Left lung (tissue), 10 donors: ENCODE measurements around the gene GGT5. TPM values are rescaled to one million over a fixed set of nuclear protein-coding genes. Genes with fewer than 3 reads are reported as not detected.
A peak's percentile ranks its signal among the peaks of the same experiment; 100 is the strongest.
"Not testable (repeated sequence)": the region's sequence is repeated elsewhere in the genome, so short reads cannot be mapped to it uniquely, and the experiment has no call there.

ENCODE experiments used
- ATAC-seq: fragments of 200-7000 bp; cut with Tn5 transposase; one replicate; pipeline ENCODE4 v1.9.1; 2020; ENCODE audit warnings: moderate library complexity
- DNase-seq, 4 donors: peaks; one replicate each; pipeline ENCODE4 v3.0.0-alpha.2; 2013 to 2020
- H3K27ac ChIP-seq, 2 donors: fragments of 200-600 bp; sonication (generic) in 1 of 2; one replicate each; pipeline versions ENCODE4 v1.5.0 to v1.8.0; 2020 to 2021
- H3K27me3 ChIP-seq, 2 donors: fragments of 200-600 bp; sonication (generic) in 1 of 2; one replicate each; pipeline versions ENCODE4 v1.5.0 to v1.8.0; 2020 to 2021
- H3K36me3 ChIP-seq, 2 donors: fragments of 200-600 bp; sonication (generic) in 1 of 2; one replicate each; pipeline versions ENCODE4 v1.5.0 to v1.8.0; 2020 to 2021
- H3K4me1 ChIP-seq, 2 donors: fragments of 200-600 bp; one replicate each; pipeline ENCODE4 v1.8.0; 2021
- H3K4me3 ChIP-seq, 2 donors: fragments of 200-600 bp; sonication (generic) in 1 of 2; one replicate each; pipeline versions ENCODE4 v1.5.0 to v1.8.0; 2020 to 2021; ENCODE audit warnings: mild to moderate bottlenecking in 1 of 2
- H3K9me3 ChIP-seq, 2 donors: fragments of 200-600 bp; sonication (generic) in 1 of 2; one replicate each; pipeline versions ENCODE4 v1.5.0 to v1.8.0; 2020 to 2021
- CTCF ChIP-seq, 2 donors: fragments of 200-600 bp; sonication (generic) in 1 of 2; IDR thresholded peaks; one replicate each; pipeline versions ENCODE4 v1.5.0 to v1.8.0; 2021; ENCODE audit warnings: antibody characterized with exemption in 2 of 2
- intact Hi-C, 2 donors: fragments of 100-400 bp; cut with DNase I; formaldehyde crosslinking; loops; one replicate each; pipeline versions ENCODE4 v1.11.2 to v1.14.2; 2022
- polyA plus RNA-seq, 6 donors: library from polyadenylated mRNA; unstranded; fragments of 120-200 nt; gene quantifications; one replicate each; pipeline ENCODE4 v1.2.1, GENCODE V29; 2013; ENCODE audit not compliant: insufficient read length in 6 of 6
- total RNA-seq, 2 donors: library from RNA; stranded (reverse); fragmentation: NEBNext Ultra II Directional; extraction: Animal tissue kit (Norgen Biotek cat#: 25700); gene quantifications; one replicate each; pipeline ENCODE4 v1.2.1, GENCODE V29; 2021
- donor health status: DM: no; HTN: yes; CAD: no.
- donor health status: DM: no; HTN: no; CAD: no.

The GGT5 gene
- total and polyA plus RNA-seq, 8 donors = 10.6 to 25.6 (median 13.5) TPM

GRCh38 chr22:24224468-24224867, 20.4 kb downstream of the GGT5 start:
- Histone ChIP-seq H3K27me3 (no peaks in the 10 kb centered on the region), H3K9me3 (peaks cover 0 to 12% of the 10 kb centered on the region in 2 donors), H3K4me1 (no peaks in the 10 kb centered on the region), H3K36me3 (peaks cover 0 to 24% of the 10 kb centered on the region in 2 donors), H3K27ac (no peak overlapping the region), H3K4me3 (no peak overlapping the region)
- ATAC-seq (no peak), DNase-seq (no peak)
- no peak for TF ChIP-seq CTCF (IDR thresholded peaks at IDR 0.05)
- intact Hi-C loops = no loop called here

- H3K36me3 ChIP-seq = peaks cover 0 to 10% of the 10 kb centered on the region in 2 donors
- TF ChIP-seq CTCF (IDR thresholded peaks at IDR 0.05) = no peak
- no peak for ATAC-seq
- H3K27ac ChIP-seq = no peak overlapping the region
- H3K4me1 ChIP-seq = no peaks in the 10 kb centered on the region
- no peaks in the 10 kb centered on the region for H3K27me3 ChIP-seq
- H3K9me3 ChIP-seq = peaks cover 0 to 7% of the 10 kb centered on the region in 2 donors
- no peak overlapping the region for H3K4me3 ChIP-seq
- DNase-seq = peak in 1 of 4 donors; percentile 52
- intact Hi-C loops = no loop called here
Observed at GRCh38 chr22:24219750-24220149, 25.1 kb downstream of the GGT5 start.

GRCh38 chr22:24217384-24217783, 27.5 kb downstream of the GGT5 start:
- no peak overlapping the region for H3K27ac ChIP-seq
- no peak for ATAC-seq
- H3K9me3 ChIP-seq = no peaks in the 10 kb centered on the region
- peaks cover 0 to 7% of the 10 kb centered on the region in 2 donors for H3K36me3 ChIP-seq
- no peaks in the 10 kb centered on the region for H3K4me1 ChIP-seq
- DNase-seq = no peak
- intact Hi-C loops = no loop called here
- no peak overlapping the region for H3K4me3 ChIP-seq
- no peak for TF ChIP-seq CTCF (IDR thresholded peaks at IDR 0.05)
- no peaks in the 10 kb centered on the region for H3K27me3 ChIP-seq

GRCh38 chr22:24216541-24217209, 28.2 kb downstream of the GGT5 start:
- no peak for TF ChIP-seq CTCF (IDR thresholded peaks at IDR 0.05)
- H3K4me3 ChIP-seq = no peak overlapping the region

GRCh38 chr22:24214467-24215285, 30.2 kb downstream of the GGT5 start:
- DNase-seq (peak in 1 of 4 donors; percentile 48), ATAC-seq (no peak)
- no peak for TF ChIP-seq CTCF (IDR thresholded peaks at IDR 0.05)
- Histone ChIP-seq H3K4me3 (no peak overlapping the region), H3K36me3 (peaks cover 0 to 3% of the 10 kb centered on the region in 2 donors), H3K4me1 (peaks cover 3 to 12% of the 10 kb centered on the region in 2 donors), H3K27me3 (no peaks in the 10 kb centered on the region), H3K9me3 (no peaks in the 10 kb centered on the region), H3K27ac (no peak overlapping the region)
- intact Hi-C loops = no loop called here

More at GRCh38 chr22:24216541-24217209, 28.2 kb downstream of the GGT5 start:
- ATAC-seq (no peak), DNase-seq (peak in 1 of 4 donors; percentile 17)
- no peaks in the 10 kb centered on the region for H3K9me3 ChIP-seq
- H3K36me3 ChIP-seq = peaks cover 0 to 7% of the 10 kb centered on the region in 2 donors
- no peak overlapping the region for H3K27ac ChIP-seq
- peaks cover 0 to 3% of the 10 kb centered on the region in 2 donors for H3K4me1 ChIP-seq
- intact Hi-C loops = no loop called here
- no peaks in the 10 kb centered on the region for H3K27me3 ChIP-seq

- H3K36me3 ChIP-seq, H3K27me3 ChIP-seq, ATAC-seq, H3K9me3 ChIP-seq, H3K4me3 ChIP-seq, H3K27ac ChIP-seq, intact Hi-C loops: not testable (repeated sequence)
- DNase-seq = peak in 1 of 4 donors; percentile 16
- peaks cover 14 to 28% of the 10 kb centered on the region in 2 donors for H3K4me1 ChIP-seq
Observed at GRCh38 chr22:24213111-24213510, 31.8 kb downstream of the GGT5 start.

- H3K4me3 ChIP-seq = not testable (repeated sequence)
Observed at GRCh38 chr22:24211716-24212115, 33.2 kb downstream of the GGT5 start.

GRCh38 chr22:24210409-24210808, 34.5 kb downstream of the GGT5 start:
- H3K36me3 ChIP-seq, H3K9me3 ChIP-seq, H3K27me3 ChIP-seq, H3K4me3 ChIP-seq, intact Hi-C loops, ATAC-seq: not testable (repeated sequence)
- H3K4me1 ChIP-seq = peaks cover 33 to 55% of the 10 kb centered on the region in 2 donors
- peak in 1 of 4 donors; percentile 28 for DNase-seq
- H3K27ac ChIP-seq = peak overlapping the region in 1 of 2 donors; percentile 95

More at GRCh38 chr22:24211716-24212115, 33.2 kb downstream of the GGT5 start:
- H3K27me3 ChIP-seq, H3K27ac ChIP-seq, H3K9me3 ChIP-seq, DNase-seq, ATAC-seq, intact Hi-C loops, H3K36me3 ChIP-seq: not testable (repeated sequence)
- peaks cover 25 to 42% of the 10 kb centered on the region in 2 donors for H3K4me1 ChIP-seq
